GM19455 (cell line): ENCODE measurements around the gene RPS3.

ENCODE experiments used
- ATAC-seq: cut with Tn5 transposase; IDR thresholded peaks from one replicate; pipeline ENCODE4 v1.9.1; 2021; ENCODE audit not compliant: unreplicated experiment

The RPS3 gene

GRCh38 chr11:75433443-75433842 is 34.1 kb downstream of the RPS3 start:
- ATAC-seq: no peak

- ATAC-seq: no peak
Observed at GRCh38 chr11:75434051-75434450, 34.7 kb downstream of the RPS3 start.

GRCh38 chr11:75434886-75435570 is 35.7 kb downstream of the RPS3 start:
- ATAC-seq: no peak

- ATAC-seq: no peak
Observed at GRCh38 chr11:75435571-75435925, 36.2 kb downstream of the RPS3 start.

GRCh38 chr11:75436806-75437205 is 37.5 kb downstream of the RPS3 start:
- ATAC-seq: no peak

GRCh38 chr11:75437966-75438659 is 38.8 kb downstream of the RPS3 start:
- no peak for ATAC-seq

GRCh38 chr11:75439026-75439425 is 39.7 kb downstream of the RPS3 start:
- no peak for ATAC-seq

GRCh38 chr11:75439495-75440120 is 40.3 kb downstream of the RPS3 start:
- no peak for ATAC-seq

GRCh38 chr11:75440960-75441803 is 41.9 kb downstream of the RPS3 start:
- ATAC-seq: no peak

- no peak for ATAC-seq
Observed at GRCh38 chr11:75441804-75442132, 42.5 kb downstream of the RPS3 start.

- ATAC-seq: no peak
Observed at GRCh38 chr11:75442161-75442885, 43.0 kb downstream of the RPS3 start.

GRCh38 chr11:75443043-75443442 is 43.7 kb downstream of the RPS3 start:
- ATAC-seq: no peak

- ATAC-seq: peak; percentile 55
Observed at GRCh38 chr11:75445315-75445953, 46.1 kb downstream of the RPS3 start.

GRCh38 chr11:75447415-75447814 is 48.1 kb downstream of the RPS3 start:
- no peak for ATAC-seq

- no peak for ATAC-seq
Observed at GRCh38 chr11:75449271-75449670, 50.0 kb downstream of the RPS3 start.

- no peak for ATAC-seq
Observed at GRCh38 chr11:75449776-75450175, 50.5 kb downstream of the RPS3 start.

- ATAC-seq: no peak
Observed at GRCh38 chr11:75450236-75450635, 50.9 kb downstream of the RPS3 start.

- ATAC-seq: no peak
Observed at GRCh38 chr11:75450826-75451821, 51.8 kb downstream of the RPS3 start.
